Astrocyte (in vitro differentiated cells and primary cell): Measurements from ENCODE around the gene PDIA2. TPM values are rescaled to one million over a fixed set of nuclear protein-coding genes. Genes with fewer than 3 reads are reported as not detected.

Experiments
- DNase-seq: peaks from one replicate; pipeline ENCODE4 v3.0.0-alpha.2; 2010; ENCODE audit warnings: low read depth
- FAIRE-seq: peaks from 2 replicates; lab custom pipeline; 2011; peaks lifted over from hg19 to GRCh38; lab: Jason Lieb, UNC
- H2AFZ ChIP-seq: 2 replicates; pipeline ENCODE4 v1.6.0; 2012; ENCODE audit warnings: low read depth, low read length, inconsistent platforms
- H3K27ac ChIP-seq: 2 replicates; pipeline ENCODE4 v1.5.1; 2011; ENCODE audit warnings: low read depth, low read length, inconsistent platforms
- H3K27me3 ChIP-seq: 2 replicates; pipeline ENCODE4 v1.6.0; 2011; ENCODE audit warnings: low read length, inconsistent platforms; ENCODE audit not compliant: insufficient read depth
- H3K36me3 ChIP-seq: 2 replicates; pipeline ENCODE4 v1.5.1; 2011; ENCODE audit warnings: low read length, inconsistent platforms; ENCODE audit not compliant: insufficient read depth
- H3K4me1 ChIP-seq: 2 replicates; pipeline ENCODE4 v1.5.1; 2011; ENCODE audit warnings: low read length, inconsistent platforms; ENCODE audit not compliant: insufficient read depth
- H3K4me2 ChIP-seq: 2 replicates; pipeline ENCODE4 v1.6.0; 2012; ENCODE audit warnings: low read length, inconsistent platforms
- H3K4me3 ChIP-seq: 2 replicates; pipeline ENCODE4 v1.5.1; 2011; ENCODE audit warnings: low read depth, mild to moderate bottlenecking, low read length, inconsistent platforms; ENCODE audit not compliant: insufficient read depth
- H3K79me2 ChIP-seq: 2 replicates; pipeline ENCODE4 v1.6.0; 2012; ENCODE audit warnings: mild to moderate bottlenecking, low read length, inconsistent platforms; ENCODE audit not compliant: insufficient read depth
- H3K9ac ChIP-seq: 2 replicates; pipeline ENCODE4 v1.6.0; 2012; ENCODE audit warnings: mild to moderate bottlenecking, low read length, inconsistent platforms
- H3K9me3 ChIP-seq: 2 replicates; pipeline ENCODE4 v1.5.1; 2012; ENCODE audit warnings: low read depth, mild to moderate bottlenecking, low read length, inconsistent platforms; ENCODE audit not compliant: insufficient read depth
- H4K20me1 ChIP-seq: 2 replicates; pipeline ENCODE4 v1.6.0; 2012; ENCODE audit warnings: low read length, inconsistent platforms; ENCODE audit not compliant: insufficient read depth
- H3K27ac Mint-ChIP-seq: one replicate; pipeline ENCODE4 v1.8.0; 2021; ENCODE audit warnings: mild to moderate bottlenecking, mixed read lengths; ENCODE audit not compliant: unreplicated experiment
- H3K27me3 Mint-ChIP-seq: one replicate; pipeline ENCODE4 v1.8.0; 2021; ENCODE audit warnings: low read depth, mixed read lengths; ENCODE audit not compliant: unreplicated experiment
- H3K36me3 Mint-ChIP-seq: one replicate; pipeline ENCODE4 v1.8.0; 2021; ENCODE audit warnings: low read depth, mixed read lengths; ENCODE audit not compliant: unreplicated experiment
- H3K4me1 Mint-ChIP-seq: one replicate; pipeline ENCODE4 v1.8.0; 2021; ENCODE audit warnings: low read depth, mixed read lengths; ENCODE audit not compliant: unreplicated experiment
- H3K4me3 Mint-ChIP-seq: one replicate; pipeline ENCODE4 v1.8.0; 2021; ENCODE audit warnings: mild to moderate bottlenecking, moderate library complexity, mixed read lengths; ENCODE audit not compliant: unreplicated experiment
- H3K9me3 Mint-ChIP-seq: one replicate; pipeline ENCODE4 v1.8.0; 2021; ENCODE audit warnings: mild to moderate bottlenecking, mixed read lengths; ENCODE audit not compliant: unreplicated experiment
- CTCF ChIP-seq: IDR thresholded peaks from 2 replicates; pipeline ENCODE4 v1.5.1; 2011; ENCODE audit warnings: low read depth, mild to moderate bottlenecking, inconsistent platforms, low read length, moderate library complexity; ENCODE audit not compliant: insufficient read depth
- EZH2 ChIP-seq: IDR thresholded peaks from 2 replicates; pipeline ENCODE4 v1.6.1; 2012; ENCODE audit warnings: mild to moderate bottlenecking, low read length, inconsistent platforms; ENCODE audit not compliant: insufficient read depth
- total RNA-seq: library from RNA; stranded (reverse); gene quantifications from 2 replicates; pipeline ENCODE4 v1.2.1, GENCODE V29; 2021

PDIA2 gene
- total RNA-seq, 1 donor from 2014 or later, result 1.5 TPM

- no peak overlapping the region for H3K4me2 ChIP-seq
- Mint-ChIP-seq H3K4me3 (no peak overlapping the region), H3K27me3 (no peaks in the 10 kb centered on the region), H3K4me1 (no peaks in the 10 kb centered on the region), H3K27ac (no peak overlapping the region), H3K9me3 (no peaks in the 10 kb centered on the region), H3K36me3 (peaks cover 4% of the 10 kb centered on the region)
- H3K4me1 ChIP-seq, result no peaks in the 10 kb centered on the region
- TF ChIP-seq EZH2, result no peak
- no peak for TF ChIP-seq CTCF
- no peak overlapping the region for H3K4me3 ChIP-seq
- no peaks in the 10 kb centered on the region for H3K9me3 ChIP-seq
- no peak overlapping the region for H3K27ac ChIP-seq
- no peaks in the 10 kb centered on the region for H3K27me3 ChIP-seq
- no peaks in the 10 kb centered on the region for H4K20me1 ChIP-seq
- H3K36me3 ChIP-seq, result no peaks in the 10 kb centered on the region
- no peak overlapping the region for H3K9ac ChIP-seq
- FAIRE-seq (no peak), DNase-seq (no peak)
- no peaks in the 10 kb centered on the region for H3K79me2 ChIP-seq
- H2AFZ ChIP-seq, result no peak overlapping the region
These were observed 10.2 kb downstream of the PDIA2 start for GRCh38 chr16:293043-293775.

DNA sequence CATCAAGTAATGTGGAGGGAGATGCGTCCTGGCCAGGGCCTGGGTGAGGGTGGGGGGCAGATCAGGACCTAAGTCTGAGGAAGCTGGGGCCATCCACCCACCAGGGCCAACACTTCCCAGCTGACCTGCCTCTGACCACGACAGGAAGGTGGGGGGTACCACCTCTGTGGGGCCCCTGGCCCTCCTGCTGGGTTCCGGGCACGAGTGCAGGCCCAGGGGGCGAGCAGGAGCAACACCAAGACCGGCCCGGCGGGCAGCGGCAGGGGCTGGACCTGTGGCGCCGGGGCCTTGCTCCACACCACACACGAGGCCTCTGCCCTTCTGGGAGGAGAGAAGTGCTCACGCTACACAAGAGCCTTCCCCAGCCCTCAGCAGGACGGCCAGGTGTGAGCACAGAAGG is 13.3 kb downstream of the PDIA2 start:
- FAIRE-seq (no peak), DNase-seq (no peak)
- Histone ChIP-seq H2AFZ (no peak overlapping the region), H3K79me2 (no peaks in the 10 kb centered on the region), H3K36me3 (no peaks in the 10 kb centered on the region), H3K27ac (no peak overlapping the region), H3K4me2 (no peak overlapping the region), H4K20me1 (no peaks in the 10 kb centered on the region), H3K9me3 (no peaks in the 10 kb centered on the region), H3K27me3 (no peaks in the 10 kb centered on the region), H3K4me1 (no peaks in the 10 kb centered on the region), H3K4me3 (no peak overlapping the region), H3K9ac (no peak overlapping the region)
- peaks cover 4% of the 10 kb centered on the region for H3K36me3 Mint-ChIP-seq
- no peak overlapping the region for H3K27ac Mint-ChIP-seq
- TF ChIP-seq CTCF (no peak), EZH2 (no peak)
- H3K4me1 Mint-ChIP-seq, result no peaks in the 10 kb centered on the region
- no peak overlapping the region for H3K4me3 Mint-ChIP-seq
- no peaks in the 10 kb centered on the region for H3K27me3 Mint-ChIP-seq
- H3K9me3 Mint-ChIP-seq, result no peaks in the 10 kb centered on the region

DNA sequence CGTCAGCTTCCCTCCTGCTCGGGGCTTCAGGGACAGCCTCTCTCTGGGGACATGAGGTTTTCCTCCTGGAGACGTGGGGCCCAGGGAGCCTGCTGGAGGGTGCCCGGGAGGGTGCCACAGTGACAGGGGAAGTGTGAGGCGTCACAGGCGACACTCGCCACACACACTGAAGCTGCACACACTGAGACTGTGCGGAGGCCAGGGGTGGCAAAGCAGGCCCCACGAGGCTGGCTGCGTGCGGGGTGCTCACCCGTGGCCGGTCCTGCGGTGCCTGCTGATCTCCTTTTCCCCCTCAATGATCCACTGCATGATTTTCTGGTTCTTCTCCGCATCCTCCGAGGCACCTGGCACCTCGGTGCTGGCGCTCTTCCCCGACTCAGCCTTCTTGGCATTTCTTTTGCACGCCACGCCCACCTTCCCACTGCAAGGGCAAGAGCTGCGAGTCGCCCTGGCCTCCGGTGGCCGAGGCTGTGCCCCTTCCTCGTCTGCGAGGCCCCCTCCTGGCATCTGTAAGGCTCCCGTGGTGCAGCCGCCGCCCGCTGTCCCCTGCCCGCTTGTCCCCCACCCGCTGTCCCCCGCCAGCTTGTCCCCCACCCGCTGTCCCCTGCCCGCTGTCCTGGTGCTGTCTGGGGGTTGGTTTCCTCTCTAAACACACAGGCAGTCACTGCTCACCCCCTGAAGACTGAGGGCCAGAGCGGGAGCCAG is 14.0 kb downstream of the PDIA2 start:
- no peak overlapping the region for H3K9ac ChIP-seq
- no peak overlapping the region for H2AFZ ChIP-seq
- Mint-ChIP-seq H3K36me3 (peaks cover 2% of the 10 kb centered on the region), H3K9me3 (no peaks in the 10 kb centered on the region), H3K27me3 (no peaks in the 10 kb centered on the region), H3K4me1 (no peaks in the 10 kb centered on the region), H3K4me3 (no peak overlapping the region), H3K27ac (no peak overlapping the region)
- no peaks in the 10 kb centered on the region for H4K20me1 ChIP-seq
- no peaks in the 10 kb centered on the region for H3K4me1 ChIP-seq
- DNase-seq, result no peak
- no peak overlapping the region for H3K4me2 ChIP-seq
- no peak overlapping the region for H3K4me3 ChIP-seq
- TF ChIP-seq EZH2 (no peak), CTCF (no peak)
- no peaks in the 10 kb centered on the region for H3K79me2 ChIP-seq
- no peak for FAIRE-seq
- H3K9me3 ChIP-seq, result no peaks in the 10 kb centered on the region
- no peak overlapping the region for H3K27ac ChIP-seq
- H3K36me3 ChIP-seq, result no peaks in the 10 kb centered on the region
- H3K27me3 ChIP-seq, result no peaks in the 10 kb centered on the region
